Measurements from ENCODE around the gene BCAS3. TPM values are rescaled to one million over a fixed set of nuclear protein-coding genes. Genes with fewer than 3 reads are reported as not detected.
"Not testable (repeated sequence)": the region's sequence is repeated elsewhere in the genome, so short reads cannot be mapped to it uniquely, and the experiment has no call there.

BCAS3 gene
- total RNA-seq, 1 donor from 2014 or later: 64.9 TPM

DNA sequence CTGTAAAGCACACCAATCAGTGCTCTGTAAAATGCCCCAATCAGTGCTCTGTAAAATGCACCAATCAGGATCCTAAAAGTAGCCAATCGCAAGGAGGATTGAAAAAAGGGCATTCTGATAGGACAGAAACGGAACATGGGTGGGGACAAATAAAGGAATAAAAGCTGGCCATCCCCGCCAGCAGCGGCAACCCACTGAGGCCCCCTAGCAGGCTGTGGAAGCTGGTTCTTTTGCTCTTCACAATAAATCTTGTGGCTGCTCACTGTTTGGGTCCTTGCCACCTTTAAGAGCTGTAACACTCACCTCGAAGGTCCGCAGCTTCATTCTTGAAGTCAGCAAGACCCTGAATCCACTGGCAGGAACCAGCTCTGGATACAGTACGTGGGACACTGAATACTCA, 559.6 kb downstream of the BCAS3 start:
- Mint-ChIP-seq H3K27ac (peak overlapping the region; percentile 95), H3K27me3 (ENCODE audit: low read depth) (no peaks in the 10 kb centered on the region), H3K36me3 (no peaks in the 10 kb centered on the region), H3K4me3 (no peak overlapping the region), H3K4me1 (peaks cover 64% of the 10 kb centered on the region), H3K9me3 (no peaks in the 10 kb centered on the region)
- DNase-seq (ENCODE audit: low spot score in 2 of 2, unreplicated experiment in 2 of 2): no peak
- TF ChIP-seq, protein P1, sequence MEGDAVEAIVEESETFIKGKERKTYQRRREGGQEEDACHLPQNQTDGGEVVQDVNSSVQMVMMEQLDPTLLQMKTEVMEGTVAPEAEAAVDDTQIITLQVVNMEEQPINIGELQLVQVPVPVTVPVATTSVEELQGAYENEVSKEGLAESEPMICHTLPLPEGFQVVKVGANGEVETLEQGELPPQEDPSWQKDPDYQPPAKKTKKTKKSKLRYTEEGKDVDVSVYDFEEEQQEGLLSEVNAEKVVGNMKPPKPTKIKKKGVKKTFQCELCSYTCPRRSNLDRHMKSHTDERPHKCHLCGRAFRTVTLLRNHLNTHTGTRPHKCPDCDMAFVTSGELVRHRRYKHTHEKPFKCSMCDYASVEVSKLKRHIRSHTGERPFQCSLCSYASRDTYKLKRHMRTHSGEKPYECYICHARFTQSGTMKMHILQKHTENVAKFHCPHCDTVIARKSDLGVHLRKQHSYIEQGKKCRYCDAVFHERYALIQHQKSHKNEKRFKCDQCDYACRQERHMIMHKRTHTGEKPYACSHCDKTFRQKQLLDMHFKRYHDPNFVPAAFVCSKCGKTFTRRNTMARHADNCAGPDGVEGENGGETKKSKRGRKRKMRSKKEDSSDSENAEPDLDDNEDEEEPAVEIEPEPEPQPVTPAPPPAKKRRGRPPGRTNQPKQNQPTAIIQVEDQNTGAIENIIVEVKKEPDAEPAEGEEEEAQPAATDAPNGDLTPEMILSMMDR (IDR thresholded peaks at IDR 0.05; ENCODE audit: unreplicated experiment): no peak

DNA sequence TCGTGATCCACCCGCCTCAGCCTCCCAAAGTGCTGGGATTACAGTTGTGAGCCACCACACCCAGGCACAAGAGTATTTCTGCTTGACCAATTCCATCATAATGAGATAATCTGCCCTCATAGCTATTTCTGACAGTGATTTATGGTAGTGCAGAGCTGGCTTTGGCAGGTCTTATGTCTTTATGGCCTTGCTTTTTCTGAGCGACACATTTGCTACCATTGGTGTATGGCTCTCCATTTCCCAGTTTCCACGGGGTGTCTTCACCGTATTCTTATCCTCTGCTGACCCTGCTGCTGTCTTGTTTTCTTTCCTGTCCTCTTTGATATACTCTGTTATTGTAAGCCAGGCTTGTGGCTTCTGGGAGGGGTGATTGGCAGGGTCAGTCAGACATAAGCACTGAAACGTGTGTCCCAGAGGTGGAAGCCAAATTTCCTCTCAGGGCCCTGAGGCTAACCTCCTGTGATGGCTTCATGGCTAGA, 560.8 kb downstream of the BCAS3 start:
- no peaks in the 10 kb centered on the region for H3K27me3 Mint-ChIP-seq (ENCODE audit: low read depth)
- no peak overlapping the region for H3K4me3 Mint-ChIP-seq
- H3K4me1 Mint-ChIP-seq: peaks cover 52% of the 10 kb centered on the region
- no peaks in the 10 kb centered on the region for H3K9me3 Mint-ChIP-seq
- peak overlapping the region; percentile 93 for H3K27ac Mint-ChIP-seq
- no peak for DNase-seq (ENCODE audit: low spot score in 2 of 2, unreplicated experiment in 2 of 2)
- TF ChIP-seq, protein P1 (IDR thresholded peaks at IDR 0.05; ENCODE audit: unreplicated experiment): no peak
- H3K36me3 Mint-ChIP-seq: peaks cover 6% of the 10 kb centered on the region

DNA sequence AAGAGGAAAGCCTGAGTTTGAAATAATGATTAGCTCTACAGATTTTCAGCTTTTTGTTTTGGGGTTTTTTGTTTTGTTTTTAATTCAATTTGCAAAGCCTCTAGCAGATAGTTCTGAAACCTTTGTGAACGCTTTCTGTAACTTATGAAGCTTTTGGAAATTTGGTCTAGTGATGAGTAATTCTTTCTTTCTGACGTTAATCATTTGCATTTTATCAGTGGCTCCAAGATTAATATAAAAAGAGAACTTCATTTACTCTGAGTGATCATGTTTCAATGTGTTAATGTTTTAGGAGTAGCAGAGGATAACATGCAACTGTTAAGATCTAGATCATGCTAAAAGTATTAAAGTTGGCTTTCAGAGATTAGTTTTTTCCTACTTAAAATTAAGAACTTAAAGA, 561.7 kb downstream of the BCAS3 start:
- no peaks in the 10 kb centered on the region for H3K9me3 Mint-ChIP-seq

DNA sequence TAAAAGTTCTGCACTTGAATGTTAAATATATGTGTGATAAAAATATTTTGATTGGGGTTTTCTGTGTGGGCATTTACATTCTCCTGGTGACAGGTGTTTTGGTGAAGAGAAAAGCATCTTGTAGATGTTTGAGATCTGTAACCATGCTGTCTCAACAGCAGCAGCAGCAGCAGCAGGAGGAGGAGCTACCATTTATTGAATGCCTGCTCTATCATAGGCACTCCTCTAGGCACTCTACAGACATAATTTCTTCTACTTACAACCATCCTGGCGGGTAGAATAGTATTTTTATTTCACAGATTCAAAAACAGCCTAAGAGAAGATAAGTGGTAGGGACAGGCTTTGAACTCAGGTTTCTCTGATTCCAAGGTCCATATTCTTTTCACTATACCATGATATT, 562.3 kb downstream of the BCAS3 start:
- H3K4me1 Mint-ChIP-seq: peaks cover 39% of the 10 kb centered on the region
- no peak for DNase-seq (ENCODE audit: low spot score in 2 of 2, unreplicated experiment in 2 of 2)
- H3K9me3 Mint-ChIP-seq: no peaks in the 10 kb centered on the region
- H3K36me3 Mint-ChIP-seq: peaks cover 7% of the 10 kb centered on the region
- H3K27ac Mint-ChIP-seq: peak overlapping the region; percentile 45
- H3K27me3 Mint-ChIP-seq (ENCODE audit: low read depth): no peaks in the 10 kb centered on the region
- TF ChIP-seq, protein P1 (IDR thresholded peaks at IDR 0.05; ENCODE audit: unreplicated experiment): no peak
- no peak overlapping the region for H3K4me3 Mint-ChIP-seq

More for the DNA sequence above, 561.7 kb downstream of the BCAS3 start:
- peak overlapping the region; percentile 93 for H3K27ac Mint-ChIP-seq
- TF ChIP-seq, protein P1 (IDR thresholded peaks at IDR 0.05; ENCODE audit: unreplicated experiment): no peak
- no peak for DNase-seq (ENCODE audit: low spot score in 2 of 2, unreplicated experiment in 2 of 2)
- H3K36me3 Mint-ChIP-seq: peaks cover 7% of the 10 kb centered on the region
- H3K4me1 Mint-ChIP-seq: peaks cover 44% of the 10 kb centered on the region
- no peak overlapping the region for H3K4me3 Mint-ChIP-seq
- no peaks in the 10 kb centered on the region for H3K27me3 Mint-ChIP-seq (ENCODE audit: low read depth)

DNA sequence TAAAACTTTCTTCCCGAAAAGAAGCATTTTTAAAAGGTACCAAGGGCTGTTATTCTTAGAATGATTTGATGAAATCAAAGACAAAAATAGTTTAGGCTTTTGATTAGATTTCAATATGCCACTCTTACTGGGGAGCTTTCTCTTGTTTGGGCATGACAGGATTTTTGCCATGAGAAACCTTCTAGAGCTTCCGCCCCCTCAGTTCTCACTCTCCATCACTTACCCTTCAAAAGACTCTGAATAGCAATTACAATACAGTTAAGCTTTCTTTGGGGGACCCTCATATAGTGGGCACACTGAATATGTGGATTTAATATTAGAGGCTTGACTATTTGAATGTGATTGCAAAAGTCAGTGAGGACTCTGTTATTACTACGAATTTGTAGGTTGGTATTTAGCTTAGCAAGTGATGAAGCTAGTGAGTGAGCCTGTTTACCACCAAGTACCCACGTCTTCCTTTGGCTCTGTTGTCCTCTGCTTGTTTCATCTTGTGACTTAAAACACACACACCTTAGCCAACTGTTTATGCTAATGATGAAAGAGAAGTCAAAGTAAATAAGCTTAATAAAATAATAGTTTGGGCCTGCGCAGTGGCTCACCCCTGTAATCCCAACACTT, 563.3 kb downstream of the BCAS3 start:
- TF ChIP-seq, protein P1 (IDR thresholded peaks at IDR 0.05; ENCODE audit: unreplicated experiment): no peak
- Mint-ChIP-seq H3K36me3 (peaks cover 7% of the 10 kb centered on the region), H3K27me3 (ENCODE audit: low read depth) (no peaks in the 10 kb centered on the region), H3K4me3 (no peak overlapping the region), H3K27ac (peak overlapping the region; percentile 72), H3K9me3 (no peaks in the 10 kb centered on the region), H3K4me1 (peaks cover 29% of the 10 kb centered on the region)
- DNase-seq (ENCODE audit: low spot score in 2 of 2, unreplicated experiment in 2 of 2): no peak

DNA sequence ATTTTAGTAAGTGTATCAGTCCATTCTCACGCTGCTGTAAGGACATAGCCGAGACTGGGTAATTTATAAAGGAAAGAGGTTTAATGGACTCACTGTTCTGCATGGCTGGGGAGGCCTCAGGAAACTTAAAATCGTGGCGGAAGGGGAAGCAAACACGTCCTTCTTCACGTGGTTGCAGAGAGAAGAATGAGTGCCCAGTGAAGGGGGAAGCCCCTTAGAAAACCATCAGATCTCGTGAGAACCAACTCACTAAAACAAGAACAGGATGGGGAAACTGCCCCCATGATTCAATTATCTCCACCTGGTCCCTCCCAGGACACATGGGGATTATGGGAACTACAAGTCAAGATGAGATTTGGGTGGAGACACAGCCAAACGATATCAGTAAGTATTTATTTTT, 567.3 kb downstream of the BCAS3 start:
- not testable (repeated sequence) for H3K9me3 Mint-ChIP-seq; DNase-seq (ENCODE audit: low spot score in 2 of 2, unreplicated experiment in 2 of 2); H3K27ac Mint-ChIP-seq; H3K27me3 Mint-ChIP-seq (ENCODE audit: low read depth); H3K36me3 Mint-ChIP-seq; H3K4me3 Mint-ChIP-seq
- H3K4me1 Mint-ChIP-seq: peaks cover 21% of the 10 kb centered on the region
